ENCODE data around the gene SPRY1. TPM values are rescaled to one million over a fixed set of nuclear protein-coding genes. Genes with fewer than 3 reads are reported as not detected.
A peak's percentile ranks its signal among the peaks of the same experiment; 100 is the strongest.

Gene SPRY1
- total and polyA plus RNA-seq, 9 of the 15 experiments (the other 6 are each of a cell fraction or from before 2014, with no cell fraction given): 0.18 to 1.9 (median 0.45) TPM; not detected in 1

- TF ChIP-seq, protein P1, sequence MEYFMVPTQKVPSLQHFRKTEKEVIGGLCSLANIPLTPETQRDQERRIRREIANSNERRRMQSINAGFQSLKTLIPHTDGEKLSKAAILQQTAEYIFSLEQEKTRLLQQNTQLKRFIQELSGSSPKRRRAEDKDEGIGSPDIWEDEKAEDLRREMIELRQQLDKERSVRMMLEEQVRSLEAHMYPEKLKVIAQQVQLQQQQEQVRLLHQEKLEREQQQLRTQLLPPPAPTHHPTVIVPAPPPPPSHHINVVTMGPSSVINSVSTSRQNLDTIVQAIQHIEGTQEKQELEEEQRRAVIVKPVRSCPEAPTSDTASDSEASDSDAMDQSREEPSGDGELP (CRISPR knock-in tag; IDR thresholded peaks at IDR 0.05; ENCODE audit: borderline replicate concordance): peak; percentile 41; the same call in 1 of the 2 replicates
- TF ChIP-seq SIRT6 (IDR thresholded peaks at IDR 0.05; ENCODE audit: low read depth, low read length): no peak
- TF ChIP-seq STAT6 (CRISPR knock-in tag; IDR thresholded peaks at IDR 0.05): no peak
- no peak for TF ChIP-seq C11orf30 (IDR thresholded peaks at IDR 0.05; ENCODE audit: low read depth)
- peak; percentile 96 for TF ChIP-seq DIDO1 (tag; IDR thresholded peaks at IDR 0.05; ENCODE audit: low read depth)
- TF ChIP-seq, protein P2, sequence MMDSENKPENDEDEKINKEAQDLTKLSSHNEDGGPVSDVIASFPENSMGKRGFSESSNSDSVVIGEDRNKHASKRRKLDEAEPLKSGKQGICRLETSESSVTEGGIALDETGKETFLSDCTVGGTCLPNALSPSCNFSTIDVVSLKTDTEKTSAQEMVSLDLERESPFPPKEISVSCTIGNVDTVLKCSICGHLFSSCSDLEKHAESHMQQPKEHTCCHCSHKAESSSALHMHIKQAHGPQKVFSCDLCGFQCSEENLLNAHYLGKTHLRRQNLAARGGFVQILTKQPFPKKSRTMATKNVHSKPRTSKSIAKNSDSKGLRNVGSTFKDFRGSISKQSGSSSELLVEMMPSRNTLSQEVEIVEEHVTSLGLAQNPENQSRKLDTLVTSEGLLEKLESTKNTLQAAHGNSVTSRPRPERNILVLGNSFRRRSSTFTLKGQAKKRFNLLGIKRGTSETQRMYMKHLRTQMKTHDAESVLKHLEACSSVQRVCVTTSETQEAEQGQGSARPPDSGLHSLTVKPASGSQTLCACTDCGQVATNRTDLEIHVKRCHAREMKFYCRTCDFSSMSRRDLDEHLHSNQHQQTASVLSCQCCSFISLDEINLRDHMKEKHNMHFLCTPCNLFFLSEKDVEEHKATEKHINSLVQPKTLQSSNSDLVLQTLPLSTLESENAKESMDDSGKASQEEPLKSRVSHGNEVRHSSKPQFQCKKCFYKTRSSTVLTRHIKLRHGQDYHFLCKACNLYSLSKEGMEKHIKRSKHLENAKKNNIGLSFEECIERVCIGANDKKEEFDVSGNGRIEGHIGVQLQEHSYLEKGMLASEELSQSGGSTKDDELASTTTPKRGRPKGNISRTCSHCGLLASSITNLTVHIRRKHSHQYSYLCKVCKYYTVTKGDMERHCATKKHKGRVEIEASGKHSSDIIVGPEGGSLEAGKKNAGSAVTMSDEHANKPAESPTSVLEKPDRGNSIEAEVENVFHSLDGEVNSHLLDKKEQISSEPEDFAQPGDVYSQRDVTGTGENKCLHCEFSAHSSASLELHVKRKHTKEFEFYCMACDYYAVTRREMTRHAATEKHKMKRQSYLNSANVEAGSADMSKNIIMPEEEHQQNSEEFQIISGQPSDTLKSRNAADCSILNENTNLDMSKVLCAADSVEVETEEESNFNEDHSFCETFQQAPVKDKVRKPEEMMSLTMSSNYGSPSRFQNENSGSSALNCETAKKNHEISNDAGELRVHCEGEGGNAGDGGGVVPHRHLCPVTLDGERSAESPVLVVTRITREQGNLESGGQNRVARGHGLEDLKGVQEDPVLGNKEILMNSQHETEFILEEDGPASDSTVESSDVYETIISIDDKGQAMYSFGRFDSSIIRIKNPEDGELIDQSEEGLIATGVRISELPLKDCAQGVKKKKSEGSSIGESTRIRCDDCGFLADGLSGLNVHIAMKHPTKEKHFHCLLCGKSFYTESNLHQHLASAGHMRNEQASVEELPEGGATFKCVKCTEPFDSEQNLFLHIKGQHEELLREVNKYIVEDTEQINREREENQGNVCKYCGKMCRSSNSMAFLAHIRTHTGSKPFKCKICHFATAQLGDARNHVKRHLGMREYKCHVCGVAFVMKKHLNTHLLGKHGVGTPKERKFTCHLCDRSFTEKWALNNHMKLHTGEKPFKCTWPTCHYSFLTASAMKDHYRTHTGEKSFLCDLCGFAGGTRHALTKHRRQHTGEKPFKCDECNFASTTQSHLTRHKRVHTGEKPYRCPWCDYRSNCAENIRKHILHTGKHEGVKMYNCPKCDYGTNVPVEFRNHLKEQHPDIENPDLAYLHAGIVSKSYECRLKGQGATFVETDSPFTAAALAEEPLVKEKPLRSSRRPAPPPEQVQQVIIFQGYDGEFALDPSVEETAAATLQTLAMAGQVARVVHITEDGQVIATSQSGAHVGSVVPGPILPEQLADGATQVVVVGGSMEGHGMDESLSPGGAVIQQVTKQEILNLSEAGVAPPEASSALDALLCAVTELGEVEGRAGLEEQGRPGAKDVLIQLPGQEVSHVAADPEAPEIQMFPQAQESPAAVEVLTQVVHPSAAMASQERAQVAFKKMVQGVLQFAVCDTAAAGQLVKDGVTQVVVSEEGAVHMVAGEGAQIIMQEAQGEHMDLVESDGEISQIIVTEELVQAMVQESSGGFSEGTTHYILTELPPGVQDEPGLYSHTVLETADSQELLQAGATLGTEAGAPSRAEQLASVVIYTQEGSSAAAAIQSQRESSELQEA (IDR thresholded peaks at IDR 0.05; ENCODE audit: low read depth): no peak
- TF ChIP-seq PRMT5 (CRISPR knock-in tag; IDR thresholded peaks at IDR 0.05): no peak
- peak; percentile 95 for TF ChIP-seq KHSRP (IDR thresholded peaks at IDR 0.05)
- peak; percentile 94 for TF ChIP-seq MBD2 (IDR thresholded peaks at IDR 0.05; ENCODE audit: borderline replicate concordance, low read depth)
- TF ChIP-seq SREBF1 (IDR thresholded peaks at IDR 0.05; ENCODE audit: borderline replicate concordance, low read depth, low read length): no peak
- peak; percentile 55; the same call in 1 of the 2 replicates for TF ChIP-seq KLF10 (CRISPR knock-in tag; IDR thresholded peaks at IDR 0.05)
- TF ChIP-seq, protein P3, sequence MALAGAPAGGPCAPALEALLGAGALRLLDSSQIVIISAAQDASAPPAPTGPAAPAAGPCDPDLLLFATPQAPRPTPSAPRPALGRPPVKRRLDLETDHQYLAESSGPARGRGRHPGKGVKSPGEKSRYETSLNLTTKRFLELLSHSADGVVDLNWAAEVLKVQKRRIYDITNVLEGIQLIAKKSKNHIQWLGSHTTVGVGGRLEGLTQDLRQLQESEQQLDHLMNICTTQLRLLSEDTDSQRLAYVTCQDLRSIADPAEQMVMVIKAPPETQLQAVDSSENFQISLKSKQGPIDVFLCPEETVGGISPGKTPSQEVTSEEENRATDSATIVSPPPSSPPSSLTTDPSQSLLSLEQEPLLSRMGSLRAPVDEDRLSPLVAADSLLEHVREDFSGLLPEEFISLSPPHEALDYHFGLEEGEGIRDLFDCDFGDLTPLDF (CRISPR knock-in tag; IDR thresholded peaks at IDR 0.05): no peak
- peak; percentile 78; the same call in 1 of the 2 replicates for TF ChIP-seq PPARD (CRISPR knock-in tag; IDR thresholded peaks at IDR 0.05)
- TF ChIP-seq NR4A1 (CRISPR knock-in tag; IDR thresholded peaks at IDR 0.05): peak; percentile 97; the same call in 1 of the 2 replicates
- peak; percentile 99 for TF ChIP-seq NR4A1 (tag; IDR thresholded peaks at IDR 0.05)
Observed at GRCh38 chr4:123349421-123350190, 47.0 kb upstream of the SPRY1 start (continued).

All from K562 (cell line).